ENCODE measurements around the gene ACP3.
"Not testable (repeated sequence)": the region's sequence is repeated elsewhere in the genome, so short reads cannot be mapped to it uniquely, and the experiment has no call there.

ACP3 gene

DNA sequence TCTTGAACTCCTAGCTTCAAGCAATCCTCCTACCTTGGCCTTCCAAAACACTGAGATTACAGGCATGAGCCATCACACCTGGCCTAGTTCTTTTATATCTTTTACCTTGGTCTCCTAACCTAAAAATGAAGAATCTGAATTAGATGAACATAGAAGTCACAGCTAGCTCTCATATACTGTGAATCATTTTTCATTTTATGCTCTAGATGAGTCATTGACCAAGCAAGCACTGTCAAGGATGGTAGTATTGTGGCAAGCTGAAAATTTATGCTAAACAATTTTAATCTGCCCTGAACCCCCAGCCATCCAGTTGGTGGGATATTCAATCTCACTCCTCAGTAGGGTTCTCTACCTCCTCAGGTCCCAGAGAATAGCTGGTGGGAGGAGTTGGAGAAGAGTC lies 51.8 kb downstream of the ACP3 start:
- DNase-seq = no peak

DNA sequence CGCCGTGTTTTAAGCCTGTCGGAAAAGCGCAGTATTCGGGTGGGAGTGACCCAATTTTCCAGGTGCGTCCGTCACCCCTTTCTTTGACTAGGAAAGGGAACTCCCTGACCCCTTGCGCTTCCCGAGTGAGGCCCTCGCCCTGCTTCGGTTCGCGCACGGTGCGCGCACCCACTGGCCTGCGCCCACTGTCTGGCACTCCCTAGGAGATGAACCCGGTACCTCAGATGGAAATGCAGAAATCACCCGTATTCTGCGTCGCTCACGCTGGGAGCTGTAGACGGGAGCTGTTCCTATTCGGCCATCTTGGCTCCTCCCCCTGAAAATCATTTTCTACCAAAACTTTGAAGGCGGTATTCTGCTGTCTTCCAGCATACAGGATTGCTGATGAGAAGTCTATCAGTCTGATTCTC lies 59.7 kb downstream of the ACP3 start:
- DNase-seq = not testable (repeated sequence)

DNA sequence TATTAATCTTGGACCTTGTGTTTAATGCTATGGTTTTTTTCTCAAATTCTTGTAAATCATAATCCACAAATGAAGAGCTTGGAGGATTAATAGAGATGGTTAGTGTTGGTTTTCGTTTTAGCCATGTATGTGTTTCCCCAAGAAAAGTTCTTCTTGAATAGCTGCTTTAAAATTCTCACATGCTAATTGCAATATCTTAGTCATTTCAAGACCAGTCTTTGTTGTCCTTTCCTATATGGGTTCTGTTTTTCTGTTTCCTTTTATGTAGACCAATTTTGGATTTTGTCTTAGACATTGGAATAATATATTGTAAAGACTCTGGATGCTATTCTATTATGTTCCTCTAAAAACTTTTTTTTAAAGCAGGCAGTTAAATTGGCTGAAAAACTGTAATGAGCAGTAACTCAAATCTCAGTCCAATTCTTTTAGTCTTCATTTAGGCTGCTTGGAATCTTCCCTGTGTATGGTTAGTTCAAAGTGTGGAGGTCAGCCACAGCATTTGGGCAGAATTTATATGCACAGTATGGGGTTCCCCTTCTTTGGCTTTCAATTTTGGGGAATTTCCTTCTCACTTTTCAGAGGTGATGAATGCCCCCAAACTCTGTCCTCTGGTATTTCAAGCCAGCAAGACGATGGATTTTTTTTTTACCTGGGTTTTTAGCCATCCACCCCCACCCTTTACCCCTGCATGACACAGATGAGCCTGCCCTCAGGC lies 61.0 kb downstream of the ACP3 start:
- no peak for DNase-seq

DNA sequence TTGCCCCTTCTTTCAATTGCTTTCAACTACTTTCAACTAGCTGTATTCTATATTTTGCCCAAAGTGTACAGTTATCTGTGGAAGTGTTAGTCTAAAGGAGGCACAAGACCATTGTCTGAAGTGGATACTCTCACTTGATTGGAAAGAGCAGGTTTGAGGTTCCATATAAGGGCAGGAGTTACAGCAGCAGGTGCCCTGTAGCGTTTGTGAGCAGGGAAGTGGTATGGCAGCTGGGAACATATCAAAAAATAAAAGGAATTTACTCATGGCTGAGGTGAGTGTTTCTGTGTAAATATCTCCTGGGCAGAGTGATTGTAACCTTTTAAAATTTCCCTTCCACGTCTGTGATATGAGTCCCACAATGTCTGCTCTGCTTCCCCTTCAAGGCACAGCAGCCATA lies 61.6 kb downstream of the ACP3 start:
- DNase-seq = no peak

DNA sequence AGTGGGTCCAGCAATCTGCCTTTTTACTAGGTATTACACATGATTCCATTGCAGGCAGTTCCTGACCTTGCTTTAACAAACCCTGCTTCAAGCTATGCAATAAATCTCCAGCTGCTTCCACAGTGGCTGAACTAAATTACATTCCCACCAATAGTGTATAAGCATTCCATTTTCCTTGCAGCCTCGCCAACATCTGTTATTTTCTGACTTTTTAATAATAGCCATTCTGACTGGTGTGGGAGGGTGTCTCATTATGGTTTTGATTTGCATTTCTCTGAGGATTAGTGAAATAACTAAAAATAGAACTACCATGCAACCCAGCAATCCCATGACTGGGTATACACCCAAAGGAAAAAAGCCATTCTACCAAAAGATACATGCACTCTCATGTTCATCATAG lies 63.7 kb downstream of the ACP3 start:
- no peak for DNase-seq

DNA sequence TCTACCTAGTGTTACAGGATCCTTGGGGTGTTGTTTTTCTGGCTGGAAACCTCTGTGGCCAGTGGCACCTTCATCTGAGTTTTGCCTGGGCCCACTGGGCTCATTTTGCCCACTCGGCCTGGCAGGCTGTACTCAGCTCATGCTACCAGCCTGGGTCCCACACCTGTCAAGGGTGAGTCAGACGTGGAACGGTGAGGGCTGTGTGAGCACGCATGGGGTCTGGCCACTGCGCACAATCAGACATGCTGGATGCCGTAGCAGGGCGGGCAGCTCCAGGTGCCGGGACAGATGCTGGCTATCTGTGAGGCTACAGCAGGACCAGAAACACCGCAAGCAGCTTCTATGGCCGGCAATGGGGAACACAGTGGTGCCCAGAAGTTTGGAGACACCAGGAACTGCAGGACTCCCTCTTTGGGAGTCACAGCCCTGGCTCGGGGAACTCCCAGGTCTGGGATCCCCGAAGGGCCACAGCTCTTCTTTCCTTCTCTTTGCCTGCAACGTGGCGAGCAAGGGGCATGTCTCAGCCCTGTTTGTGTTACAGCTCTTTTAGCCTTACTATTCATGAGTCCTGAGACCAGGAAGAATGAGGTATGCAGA lies 64.2 kb downstream of the ACP3 start:
- DNase-seq = no peak

DNA sequence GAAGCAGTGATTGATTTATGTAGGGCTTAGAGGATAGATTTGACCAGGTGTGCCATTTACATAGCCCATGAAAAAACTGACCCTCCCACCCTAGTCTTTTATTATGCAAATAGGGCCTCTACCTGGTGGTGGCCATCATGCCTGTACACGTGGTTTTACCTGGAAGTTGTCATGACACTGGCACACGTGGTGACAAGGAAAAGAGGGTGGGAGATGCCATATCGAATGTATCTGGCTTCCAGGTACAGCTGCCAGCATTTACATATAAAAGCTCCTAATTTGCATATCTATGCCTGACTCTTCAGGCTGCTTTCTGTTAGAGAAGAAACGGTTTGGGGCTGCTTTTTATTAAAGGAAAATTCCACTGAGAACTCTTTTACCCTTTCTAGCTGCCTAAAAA lies 65.1 kb downstream of the ACP3 start:
- no peak for DNase-seq

DNA sequence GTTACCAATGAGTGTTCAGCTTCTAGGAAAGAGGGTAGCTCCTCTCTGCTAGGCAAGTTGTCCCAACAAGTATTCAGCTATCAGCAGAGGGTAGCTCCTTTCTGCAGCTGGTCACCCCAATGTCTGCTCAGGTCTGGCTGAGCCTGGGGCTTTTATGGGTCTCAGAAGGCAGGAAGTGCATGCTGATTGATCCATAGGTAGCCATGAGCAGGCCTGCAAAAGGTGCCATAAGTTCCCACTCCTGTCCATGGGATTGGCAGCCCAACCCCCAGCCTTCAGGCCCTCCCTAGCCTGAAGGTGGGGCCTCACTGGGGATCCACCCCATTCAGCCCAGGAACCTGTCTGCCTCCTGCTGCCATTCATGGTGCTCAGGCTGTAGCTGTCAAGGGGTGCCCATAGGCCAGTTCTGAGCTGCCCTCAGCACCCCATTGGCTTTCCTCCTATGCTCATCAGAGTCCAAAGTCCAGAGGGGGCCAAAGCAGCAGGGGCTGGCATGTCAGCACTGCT lies 65.5 kb downstream of the ACP3 start:
- DNase-seq = no peak

DNA sequence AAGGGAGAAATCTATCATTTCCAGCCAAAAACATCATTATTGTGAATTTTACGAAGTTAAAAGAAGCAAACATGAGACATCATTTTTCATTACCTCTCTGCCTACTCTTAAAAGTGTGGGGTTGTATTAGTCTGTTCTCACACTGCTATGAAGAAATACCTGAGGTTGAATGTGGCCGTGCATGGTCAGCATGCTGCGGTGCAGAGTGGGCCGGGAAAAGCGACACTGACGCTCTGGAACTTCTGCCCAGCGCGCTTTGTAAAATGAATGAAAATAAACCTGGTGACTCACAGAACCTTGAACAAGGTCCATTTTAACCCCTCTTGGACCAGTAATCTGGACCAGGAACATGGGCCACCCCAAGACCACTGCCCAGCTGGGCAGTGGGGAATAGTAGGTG lies 69.1 kb downstream of the ACP3 start:
- no peak for DNase-seq

DNA sequence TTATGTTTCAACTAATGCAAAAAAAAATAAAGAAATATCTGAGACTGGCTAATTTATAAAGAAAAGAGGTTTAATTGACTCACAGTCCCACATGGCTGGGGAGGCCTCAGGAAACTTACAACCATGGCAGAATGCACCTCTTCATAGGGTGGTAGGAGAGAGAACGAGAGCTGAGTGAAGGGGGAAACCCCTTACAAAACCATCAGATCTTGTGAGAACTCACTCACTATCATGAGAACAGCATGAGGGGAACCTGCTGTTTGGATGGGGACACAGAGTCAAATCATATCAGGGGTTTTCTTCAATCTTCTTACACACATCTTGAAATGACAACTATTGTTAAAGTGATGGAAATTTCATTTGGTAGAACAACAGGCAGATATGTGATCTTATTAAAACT lies 75.5 kb downstream of the ACP3 start:
- not testable (repeated sequence) for DNase-seq

DNA sequence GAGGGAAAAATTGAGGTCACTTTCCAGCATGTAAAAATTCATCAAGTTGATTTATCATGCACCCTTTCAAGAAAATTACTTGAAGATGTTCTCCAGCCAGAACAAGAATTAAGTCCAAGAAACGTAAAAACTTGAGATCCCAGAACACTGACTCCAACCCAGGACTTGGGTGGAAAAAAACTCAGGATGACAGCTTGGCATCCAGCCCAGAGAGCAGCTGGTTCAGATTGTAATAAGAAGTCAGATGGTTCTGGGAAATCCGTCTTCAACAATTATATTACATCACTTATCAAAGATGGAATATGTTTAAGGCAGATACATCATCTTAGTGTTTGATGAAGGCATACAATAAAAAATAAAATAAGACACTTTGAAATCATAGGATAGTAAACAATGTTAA lies 77.1 kb downstream of the ACP3 start:
- no peak for DNase-seq

DNA sequence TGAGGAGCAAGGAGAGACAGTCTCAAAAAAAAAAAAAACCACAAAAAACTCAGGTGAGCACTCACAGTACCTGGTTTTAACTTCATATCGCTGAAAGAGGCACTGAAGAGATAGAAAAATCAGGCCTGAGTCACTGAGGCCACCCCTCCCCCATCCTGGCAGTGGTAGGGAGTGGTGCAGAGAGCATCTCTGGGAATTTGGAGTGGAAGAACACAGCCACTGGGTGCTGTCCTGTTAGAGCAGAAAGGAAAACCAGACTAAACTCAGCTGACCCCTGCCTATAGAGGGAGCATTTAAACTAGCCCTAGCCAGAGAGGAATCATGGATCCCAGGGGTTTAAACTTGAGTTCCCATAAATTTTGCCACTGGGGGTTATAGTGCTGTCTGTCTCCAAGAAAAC lies 77.9 kb downstream of the ACP3 start:
- DNase-seq = no peak

DNA sequence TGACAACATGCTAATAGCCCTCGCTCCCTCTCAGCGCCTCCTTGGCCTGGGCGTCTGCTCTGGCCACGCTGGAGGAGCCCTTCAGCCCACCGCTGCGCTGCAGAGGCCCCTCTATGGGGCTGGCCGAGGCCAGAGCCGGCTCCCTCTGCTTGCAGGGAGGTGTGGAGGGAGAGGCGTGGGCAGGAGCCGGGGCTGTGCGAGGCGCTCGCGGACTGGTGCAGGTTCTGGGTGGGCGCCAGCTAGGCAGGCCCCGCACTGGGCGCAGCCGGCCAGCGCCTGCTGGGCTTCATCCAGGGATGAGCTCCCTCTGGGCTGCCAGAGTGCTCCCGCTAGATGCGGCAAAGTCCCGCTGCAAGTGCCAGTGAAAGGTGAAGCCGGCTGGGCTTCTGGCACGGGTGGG lies 79.0 kb downstream of the ACP3 start:
- no peak for DNase-seq

DNA sequence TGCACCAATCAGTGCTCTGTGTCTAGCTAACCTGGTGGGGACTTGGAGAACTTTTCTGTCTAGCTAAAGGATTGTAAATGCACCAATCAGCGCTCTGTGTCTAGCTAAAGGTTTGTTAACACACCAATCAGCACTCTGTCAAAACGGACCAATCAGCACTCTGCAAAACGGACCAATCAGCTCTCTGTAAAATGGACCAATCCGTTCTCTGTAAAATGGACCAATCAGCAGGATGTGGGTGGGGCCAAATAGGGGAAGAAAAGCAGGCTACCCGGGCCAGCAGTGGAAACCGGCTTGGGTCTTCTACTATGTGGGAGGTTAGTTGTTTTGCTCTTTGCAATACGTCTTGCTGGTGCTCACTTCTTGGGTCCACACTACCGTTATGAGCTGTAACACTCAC lies 79.6 kb downstream of the ACP3 start:
- not testable (repeated sequence) for DNase-seq

DNA sequence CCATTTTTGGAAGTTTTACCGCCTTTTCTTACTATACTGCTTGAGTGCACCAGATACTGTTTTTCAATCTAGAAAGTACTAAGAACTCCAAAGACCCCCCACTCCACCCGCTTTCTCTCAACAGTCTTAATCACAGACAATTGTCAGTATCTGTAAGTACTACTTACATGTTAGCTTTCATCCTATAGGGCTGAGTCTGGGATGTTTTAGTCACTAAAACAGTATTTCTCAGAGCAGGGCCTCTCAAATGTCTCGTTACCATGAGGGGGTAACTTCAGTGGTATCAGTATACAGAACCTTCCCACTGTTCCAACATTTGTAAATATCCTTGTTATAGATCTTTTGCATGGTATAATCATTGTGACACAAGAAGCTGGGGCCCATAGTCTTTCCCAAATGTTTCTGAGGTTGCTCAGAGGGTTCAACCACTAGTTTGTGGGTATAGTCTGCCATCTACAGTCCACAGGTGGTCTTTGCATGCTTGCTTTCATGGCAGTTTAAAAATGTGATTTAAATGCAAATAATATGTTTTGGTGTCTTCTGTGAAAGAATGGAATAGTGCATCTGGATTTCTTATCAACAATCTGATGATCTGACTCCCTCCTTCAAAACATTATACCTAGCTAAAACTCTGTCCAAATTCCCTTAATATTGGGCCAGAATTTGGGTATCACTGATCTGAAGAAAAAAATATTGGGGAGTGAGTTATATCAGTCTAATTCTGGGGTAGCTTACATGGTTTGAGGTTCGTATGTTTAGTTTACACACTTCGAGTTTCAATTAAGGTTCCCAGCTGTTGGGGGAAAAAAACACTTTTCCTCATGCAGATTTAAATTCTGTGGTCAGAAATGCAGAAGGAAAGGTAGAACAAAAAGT lies 82.1 kb downstream of the ACP3 start:
- DNase-seq = peak in 1 of 2 donors; percentile 49

DNA sequence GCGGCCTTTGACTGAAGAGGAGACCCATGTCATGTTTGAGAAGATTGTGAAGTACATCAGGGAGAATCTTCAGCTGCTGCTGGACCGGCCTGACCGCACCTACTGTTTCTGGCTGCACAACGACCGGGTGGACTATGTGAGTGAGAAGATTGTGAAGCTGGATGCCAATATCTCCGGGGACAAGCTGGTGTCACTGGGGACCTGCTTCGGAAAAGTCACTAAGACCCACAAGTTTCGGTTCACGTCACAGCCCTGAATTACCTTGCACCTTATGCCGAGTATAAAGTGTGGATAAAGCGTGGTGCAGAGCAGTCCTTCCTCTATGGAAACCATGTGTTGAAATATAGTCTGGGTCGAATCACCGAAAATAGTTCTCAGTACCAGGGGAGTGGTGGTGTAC lies 84.0 kb downstream of the ACP3 start:
- no peak for DNase-seq

DNA sequence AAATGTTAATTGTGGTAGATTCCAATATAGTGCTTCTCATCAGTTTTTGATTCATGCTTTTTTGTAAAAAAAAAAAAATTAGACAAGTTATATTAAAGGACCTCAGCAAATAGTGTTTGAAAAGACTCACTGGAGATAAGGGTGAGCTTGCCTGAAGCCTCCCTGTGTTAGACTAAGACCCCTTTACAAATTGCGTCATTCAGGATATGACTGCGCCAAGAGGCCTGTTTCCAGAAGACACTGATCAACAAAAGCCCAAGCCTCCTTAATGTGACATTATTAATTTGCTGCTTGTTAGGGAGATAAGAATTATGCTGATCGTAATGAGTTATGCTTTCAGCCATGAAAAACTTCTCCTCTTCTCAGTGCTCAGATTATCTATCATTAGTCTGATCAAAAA lies 87.1 kb downstream of the ACP3 start:
- no peak for DNase-seq

DNA sequence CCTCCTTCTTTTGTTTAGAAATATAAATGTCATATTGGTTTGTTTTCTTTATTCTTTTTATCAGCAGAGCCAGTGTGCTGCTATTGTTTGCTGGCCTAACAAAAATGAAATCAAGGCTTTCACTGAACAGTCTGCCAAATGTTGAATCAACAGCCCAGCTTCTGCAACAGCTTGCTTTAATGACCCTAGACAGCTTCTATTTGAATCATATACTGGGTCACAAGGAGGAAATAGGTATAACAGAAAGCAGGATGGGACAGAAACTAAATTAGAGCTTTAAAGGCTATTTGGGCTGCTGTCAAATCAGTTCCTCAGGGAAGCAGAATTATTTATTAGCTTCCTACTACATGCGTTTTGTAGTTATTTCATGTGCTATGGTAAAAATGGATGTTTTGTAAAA lies 88.0 kb downstream of the ACP3 start:
- DNase-seq = no peak

DNA sequence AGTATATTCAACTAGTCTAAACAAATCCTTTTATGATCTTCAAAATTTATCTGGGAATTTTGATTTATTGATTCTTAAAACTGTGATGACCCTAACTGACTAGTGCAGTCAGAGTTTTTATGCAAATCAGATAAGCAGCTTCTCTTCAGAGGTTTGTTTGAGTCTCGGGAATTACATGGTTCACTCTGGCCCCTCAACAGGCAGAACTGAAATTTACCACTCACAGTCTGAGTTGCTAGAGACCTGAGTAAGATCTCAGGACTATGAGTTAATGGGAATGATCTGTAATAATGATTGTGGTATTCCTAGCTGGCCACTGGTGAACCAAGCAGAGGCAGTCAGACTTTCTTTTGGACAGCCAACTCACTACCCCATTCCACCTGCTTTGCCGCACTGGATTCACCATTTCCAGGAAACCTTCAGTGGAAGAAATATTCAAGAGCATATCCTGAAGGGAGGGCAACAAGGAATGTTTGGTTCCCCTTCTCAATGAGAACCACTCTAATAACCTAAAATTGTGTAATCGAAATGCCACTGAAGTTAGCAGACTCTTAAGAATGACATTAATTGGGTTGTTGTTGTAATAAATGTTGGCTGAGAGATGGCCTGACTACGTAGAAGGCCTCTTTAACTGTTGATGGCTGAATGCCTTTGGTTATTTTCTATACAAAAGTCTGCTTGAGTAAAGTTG lies 88.5 kb downstream of the ACP3 start:
- no peak for DNase-seq

DNA sequence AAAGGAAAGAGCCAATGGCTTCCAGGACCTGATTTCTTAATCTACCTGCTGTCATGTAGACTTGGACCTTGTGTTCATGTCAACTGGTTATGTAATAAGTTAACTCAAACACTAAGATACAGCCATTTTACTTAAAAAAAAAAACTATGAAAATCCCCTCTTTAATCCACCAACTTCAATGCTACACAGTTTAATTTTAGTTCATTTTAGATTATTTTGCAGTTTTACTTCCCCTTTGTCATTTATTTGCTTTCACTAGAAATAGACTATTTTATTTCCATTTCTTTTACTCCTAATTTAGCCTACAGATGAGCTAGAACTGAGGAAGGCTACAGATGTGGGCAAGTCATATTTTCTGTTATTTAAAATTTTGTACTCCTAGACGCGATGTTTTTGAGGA lies 89.4 kb downstream of the ACP3 start:
- DNase-seq = no peak

DNA sequence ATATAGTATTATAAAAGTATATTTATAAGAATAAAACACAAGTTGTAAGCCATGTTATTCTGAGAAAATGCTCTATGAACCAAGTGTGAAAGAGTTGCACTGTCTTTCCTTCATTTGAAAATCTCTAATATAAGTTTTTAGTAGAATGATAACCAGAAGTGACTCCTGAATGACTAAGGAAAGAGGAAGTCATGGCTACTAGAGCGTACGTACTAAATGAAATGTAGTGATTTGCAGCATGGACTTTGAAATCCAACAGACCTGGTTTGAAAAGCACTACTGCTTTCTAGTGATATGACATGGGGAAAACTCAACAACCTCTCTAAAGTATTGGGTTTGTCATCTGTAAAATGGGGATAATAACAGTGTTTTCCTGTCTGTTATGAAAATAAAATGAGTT lies 89.8 kb downstream of the ACP3 start:
- DNase-seq = no peak

Data from bone marrow (tissue), 2 donors.